KBM-7 (cell line): ENCODE results near the gene MLX.
"Not testable (repeated sequence)": the region's sequence is repeated elsewhere in the genome, so short reads cannot be mapped to it uniquely, and the experiment has no call there.

Experiments used
- DNase-seq: peaks from one replicate; pipeline ENCODE4 v3.0.0-alpha.2; 2015
- in situ Hi-C: fragments of 300-500 bp; cut with MboI; formaldehyde crosslinking; loops from 2 replicates; pipeline ENCODE4 v1.14.3; 2020; ENCODE audit warnings: low sequenced_read_pairs, low pct_unique_long_range_greater_than_20kb, mixed read lengths

The MLX gene

GRCh38 chr17:42608305-42609181 lies 41.6 kb downstream of the MLX start:
- DNase-seq: no peak
- in situ Hi-C loops: no loop called here

- peak; percentile 99 for DNase-seq
- in situ Hi-C loops: no loop called here
Observed at GRCh38 chr17:42609182-42609813, 42.4 kb downstream of the MLX start, which contains the start of the genes RETREG3 and TUBG1. Gene RETREG3 (minus strand): TSS chr17:42609374. CDS start chr17:42609324, 50 bp downstream. Gene TUBG1 (plus strand): TSS chr17:42609683. CDS start chr17:42609738, 55 bp downstream.

- in situ Hi-C loops, DNase-seq: not testable (repeated sequence)
Observed at GRCh38 chr17:42609814-42610801, 43.2 kb downstream of the MLX start.

GRCh38 chr17:42612013-42612412 lies 45.1 kb downstream of the MLX start:
- in situ Hi-C loops: no loop called here

GRCh38 chr17:42613699-42614295 lies 46.9 kb downstream of the MLX start:
- no peak for DNase-seq
- in situ Hi-C loops: no loop called here

More at GRCh38 chr17:42612013-42612412, 45.1 kb downstream of the MLX start:
- no peak for DNase-seq

- in situ Hi-C loops: no loop called here
- DNase-seq: no peak
Observed at GRCh38 chr17:42617956-42618431, 51.1 kb downstream of the MLX start.

GRCh38 chr17:42618442-42619150 lies 51.7 kb downstream of the MLX start:
- DNase-seq: peak; percentile 33
- in situ Hi-C loops: no loop called here

GRCh38 chr17:42621987-42622386 lies 55.1 kb downstream of the MLX start:
- in situ Hi-C loops, DNase-seq: not testable (repeated sequence)
